Uterus (tissue), 4 donors: Measurements from ENCODE around the gene AACS. TPM values are rescaled to one million over a fixed set of nuclear protein-coding genes. Genes with fewer than 3 reads are reported as not detected.

ENCODE experiments used
- DNase-seq, 2 donors: peaks; one replicate each; pipeline ENCODE4 v3.0.0-alpha.2; 2019 to 2020
- H3K27ac ChIP-seq, 2 donors: fragments of 200-600 bp; sonication (generic); 1 replicate in 1 of 2; 2 replicates in 1 of 2; pipeline ENCODE4 v1.5.1; 2016 to 2018
- H3K27me3 ChIP-seq, 2 donors: fragments of 200-600 bp; sonication (generic); one replicate each; pipeline ENCODE4 v1.5.1; 2018 to 2019; ENCODE audit warnings: control low read depth in 1 of 2
- H3K36me3 ChIP-seq, 2 donors: fragments of 200-600 bp; sonication (generic); one replicate each; pipeline ENCODE4 v1.5.1; 2019; ENCODE audit warnings: control low read depth in 1 of 2
- H3K4me1 ChIP-seq, 2 donors: fragments of 200-600 bp; sonication (generic); one replicate each; pipeline ENCODE4 v1.5.1; 2018 to 2019; ENCODE audit warnings: control low read depth in 1 of 2
- H3K4me3 ChIP-seq, 2 donors: fragments of 200-600 bp; sonication (generic); 1 replicate in 1 of 2; 2 replicates in 1 of 2; pipeline ENCODE4 v1.5.1; 2018 to 2019; ENCODE audit warnings: mild to moderate bottlenecking in 1 of 2
- H3K9me3 ChIP-seq, 2 donors: fragments of 200-600 bp; sonication (generic); one replicate each; pipeline ENCODE4 v1.5.1; 2019; ENCODE audit warnings: control low read depth in 1 of 2
- POLR2A ChIP-seq, 2 donors: fragments of 450-650 bp; IDR thresholded peaks; one replicate each; pipeline ENCODE4 v1.6.1; 2016; ENCODE audit warnings: antibody characterized with exemption in 2 of 2, mild to moderate bottlenecking in 1 of 2, moderate library complexity in 1 of 2
- intact Hi-C: fragments of 100-400 bp; cut with DNase I; formaldehyde crosslinking; loops from one replicate; pipeline ENCODE4 v1.15.1; 2023; ENCODE audit warnings: low total_unique reads
- total RNA-seq, 4 donors: library from RNA; depleted of rRNA in 3 of 4; stranded (reverse); fragments of >200 nt in 3 of 4; gene quantifications; one replicate each; pipeline versions ENCODE4 v1.1.0 to v1.2.4, GENCODE V29; 2014 to 2023
- TF ChIP-seq, protein P1 (sequence below), 4 experiments: fragments of 200-600 bp in 2 of 4; fragments of 450-650 bp in 2 of 4; sonication (generic) in 2 of 4; IDR thresholded peaks; one replicate each; pipeline ENCODE4 v1.5.1; 2016 to 2019; ENCODE audit warnings: antibody characterized with exemption in 4 of 4, mild to moderate bottlenecking in 2 of 4, moderate library complexity in 1 of 4
- donor health status: DM: yes; HTN: yes; CAD: no.

Gene AACS
- total RNA-seq, 4 donors from 2014 or later = 7.6 to 22.3 (median 20.0) TPM

DNA sequence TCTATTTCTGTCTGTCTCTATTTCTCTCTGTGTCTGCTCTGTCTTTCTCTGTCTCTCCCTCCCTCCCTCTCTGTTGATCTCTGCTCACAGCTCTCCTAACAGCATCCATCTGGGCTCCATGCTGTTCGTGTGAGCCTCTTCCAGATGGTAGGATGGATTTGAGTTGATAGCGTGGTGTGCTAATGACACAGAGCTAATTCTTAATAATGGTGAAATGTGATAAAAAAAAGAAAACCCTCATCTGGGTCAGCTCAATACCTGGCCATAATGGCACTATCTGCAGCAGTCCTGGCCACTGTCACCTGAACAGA is 96.4 kb downstream of the AACS start:
- Histone ChIP-seq H3K9me3 (no peaks in the 10 kb centered on the region), H3K27me3 (no peaks in the 10 kb centered on the region), H3K4me1 (no peaks in the 10 kb centered on the region), H3K4me3 (no peak overlapping the region), H3K27ac (no peak overlapping the region), H3K36me3 (no peaks in the 10 kb centered on the region)
- DNase-seq = no peak
- TF ChIP-seq POLR2A (IDR thresholded peaks at IDR 0.05) = no peak
- TF ChIP-seq, protein P1, sequence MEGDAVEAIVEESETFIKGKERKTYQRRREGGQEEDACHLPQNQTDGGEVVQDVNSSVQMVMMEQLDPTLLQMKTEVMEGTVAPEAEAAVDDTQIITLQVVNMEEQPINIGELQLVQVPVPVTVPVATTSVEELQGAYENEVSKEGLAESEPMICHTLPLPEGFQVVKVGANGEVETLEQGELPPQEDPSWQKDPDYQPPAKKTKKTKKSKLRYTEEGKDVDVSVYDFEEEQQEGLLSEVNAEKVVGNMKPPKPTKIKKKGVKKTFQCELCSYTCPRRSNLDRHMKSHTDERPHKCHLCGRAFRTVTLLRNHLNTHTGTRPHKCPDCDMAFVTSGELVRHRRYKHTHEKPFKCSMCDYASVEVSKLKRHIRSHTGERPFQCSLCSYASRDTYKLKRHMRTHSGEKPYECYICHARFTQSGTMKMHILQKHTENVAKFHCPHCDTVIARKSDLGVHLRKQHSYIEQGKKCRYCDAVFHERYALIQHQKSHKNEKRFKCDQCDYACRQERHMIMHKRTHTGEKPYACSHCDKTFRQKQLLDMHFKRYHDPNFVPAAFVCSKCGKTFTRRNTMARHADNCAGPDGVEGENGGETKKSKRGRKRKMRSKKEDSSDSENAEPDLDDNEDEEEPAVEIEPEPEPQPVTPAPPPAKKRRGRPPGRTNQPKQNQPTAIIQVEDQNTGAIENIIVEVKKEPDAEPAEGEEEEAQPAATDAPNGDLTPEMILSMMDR (IDR thresholded peaks at IDR 0.05) = no peak
- intact Hi-C loops = no loop called here

DNA sequence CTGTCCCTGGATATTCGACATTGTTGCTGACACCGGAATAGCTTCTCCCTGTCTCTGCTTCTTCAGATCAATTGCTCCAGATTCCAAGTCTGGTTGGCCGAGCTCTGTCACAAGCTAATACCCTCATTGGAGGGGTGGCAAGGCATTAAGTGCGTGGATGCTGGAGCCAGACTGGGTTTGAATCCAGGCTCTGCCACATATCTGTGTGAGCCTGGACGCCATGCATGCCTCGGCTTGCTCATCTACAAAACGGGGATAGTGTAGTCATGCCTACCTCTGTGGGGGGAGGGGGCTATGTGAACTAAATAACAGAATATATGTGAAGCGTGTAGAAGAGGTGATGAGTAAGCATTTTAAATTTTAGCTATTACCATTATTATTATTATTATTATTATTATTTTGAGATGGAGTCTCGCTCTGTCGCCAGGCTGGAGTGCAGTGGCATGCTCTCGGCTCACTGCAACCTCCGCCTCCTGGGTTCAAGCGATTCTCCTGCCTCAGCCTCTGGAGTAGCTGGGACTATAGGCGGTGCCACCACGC is 97.3 kb downstream of the AACS start:
- Histone ChIP-seq H3K4me1 (no peaks in the 10 kb centered on the region), H3K27ac (no peak overlapping the region), H3K36me3 (no peaks in the 10 kb centered on the region), H3K27me3 (no peaks in the 10 kb centered on the region), H3K9me3 (no peaks in the 10 kb centered on the region), H3K4me3 (no peak overlapping the region)
- intact Hi-C loops = no loop called here
- no peak for DNase-seq
- TF ChIP-seq, protein P1 (IDR thresholded peaks at IDR 0.05) = no peak
- no peak for TF ChIP-seq POLR2A (IDR thresholded peaks at IDR 0.05)

DNA sequence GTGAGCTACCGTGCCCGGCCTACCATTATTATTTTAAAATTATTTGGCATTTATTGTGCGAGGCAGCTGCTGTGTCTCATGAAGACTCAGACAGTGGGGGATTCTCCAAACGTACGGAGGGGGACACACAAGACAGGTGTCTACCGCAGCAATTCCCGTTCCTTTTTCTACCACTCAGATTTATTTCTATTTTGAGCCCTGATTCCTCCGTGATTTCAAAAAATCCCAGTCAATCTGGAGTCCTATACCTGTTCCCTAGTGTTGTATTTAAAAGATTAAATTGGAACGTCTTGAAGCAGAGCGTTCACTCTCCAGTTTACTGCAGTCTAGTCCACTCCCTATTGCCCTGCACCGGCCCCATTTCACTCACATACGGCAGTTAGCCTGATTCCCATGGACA is 97.9 kb downstream of the AACS start:
- H3K4me3 ChIP-seq = no peak overlapping the region
- TF ChIP-seq, protein P1 (IDR thresholded peaks at IDR 0.05) = no peak
- intact Hi-C loops = no loop called here

DNA sequence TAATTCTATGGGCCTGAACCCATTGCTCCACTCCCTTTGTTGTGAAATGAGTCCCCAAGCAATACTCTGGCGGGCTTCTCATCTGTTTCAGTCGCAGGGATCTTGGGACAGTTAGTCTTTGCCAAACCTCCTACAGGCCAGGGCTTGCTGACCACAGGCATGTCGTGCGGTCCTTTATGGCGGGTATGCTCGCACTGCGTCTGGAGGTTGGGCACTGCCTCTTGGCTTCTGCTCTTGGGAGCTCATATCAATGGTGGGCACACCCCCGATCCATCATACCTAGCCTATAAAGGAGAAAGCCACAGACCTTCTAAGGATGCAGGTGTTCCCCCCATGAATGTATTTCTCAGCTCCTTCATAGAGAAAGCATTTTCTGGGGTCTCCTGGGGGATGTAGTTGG is 99.3 kb downstream of the AACS start:
- Histone ChIP-seq H3K4me1 (no peaks in the 10 kb centered on the region), H3K36me3 (no peaks in the 10 kb centered on the region), H3K27ac (no peak overlapping the region), H3K4me3 (no peak overlapping the region), H3K9me3 (no peaks in the 10 kb centered on the region), H3K27me3 (no peaks in the 10 kb centered on the region)
- DNase-seq = no peak
- intact Hi-C loops = no loop called here
- TF ChIP-seq, protein P1 (IDR thresholded peaks at IDR 0.05) = no peak
- TF ChIP-seq POLR2A (IDR thresholded peaks at IDR 0.05) = no peak

More for the DNA sequence above, 97.9 kb downstream of the AACS start:
- H3K36me3 ChIP-seq = no peaks in the 10 kb centered on the region
- H3K4me1 ChIP-seq = no peaks in the 10 kb centered on the region
- no peak overlapping the region for H3K27ac ChIP-seq
- no peaks in the 10 kb centered on the region for H3K27me3 ChIP-seq
- no peaks in the 10 kb centered on the region for H3K9me3 ChIP-seq
- no peak for DNase-seq

DNA sequence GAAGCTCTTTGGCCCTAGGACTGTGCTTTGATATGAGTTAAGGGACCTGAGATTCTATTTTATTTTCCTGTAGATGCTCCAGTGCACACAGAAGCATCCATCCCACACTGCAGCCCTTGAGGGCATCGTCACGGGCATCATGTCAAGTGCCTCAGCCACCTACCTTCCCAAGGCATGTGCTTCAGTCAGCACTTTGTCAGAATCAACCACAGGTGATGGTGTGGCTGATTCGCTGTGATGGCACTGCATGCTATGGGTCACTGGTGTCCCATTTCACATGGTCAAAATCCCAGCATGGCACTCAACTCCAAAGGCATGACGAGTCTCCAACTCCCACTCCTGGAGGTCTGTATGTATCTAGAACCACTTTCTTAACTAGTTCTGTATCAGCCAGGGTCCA is 100.8 kb downstream of the AACS start:
- Histone ChIP-seq H3K36me3 (no peaks in the 10 kb centered on the region), H3K4me3 (no peak overlapping the region), H3K27me3 (no peaks in the 10 kb centered on the region), H3K27ac (no peak overlapping the region), H3K4me1 (no peaks in the 10 kb centered on the region), H3K9me3 (no peaks in the 10 kb centered on the region)
- intact Hi-C loops = no loop called here
- TF ChIP-seq, protein P1 (IDR thresholded peaks at IDR 0.05) = no peak
- no peak for TF ChIP-seq POLR2A (IDR thresholded peaks at IDR 0.05)
- no peak for DNase-seq
